Measurements from ENCODE around the gene PDXP. TPM values are rescaled to one million over a fixed set of nuclear protein-coding genes. Genes with fewer than 3 reads are reported as not detected.

Gene PDXP
- total and polyA plus RNA-seq, 8 donors, result 3.6 to 16.3 (median 5.4) TPM

DNA sequence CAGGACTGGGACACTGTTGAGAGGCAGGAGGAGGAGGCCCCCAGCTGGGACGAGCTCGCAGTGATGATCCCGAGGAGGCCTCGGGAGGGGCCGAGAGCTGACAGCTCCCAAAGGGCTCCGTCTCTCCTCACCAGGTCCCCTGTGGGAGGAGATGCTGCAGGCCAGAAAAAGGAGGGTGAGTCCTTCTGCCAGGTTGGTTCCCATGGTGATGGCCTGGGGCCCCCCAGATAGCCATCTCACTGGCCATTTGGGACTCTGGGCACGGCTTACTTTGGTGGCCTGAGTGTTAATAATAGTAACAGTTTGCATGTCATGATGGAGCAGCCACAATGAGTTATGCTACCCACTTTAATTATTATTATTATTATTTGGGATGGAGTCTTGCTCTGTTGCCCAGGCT lies 57.2 kb downstream of the PDXP start:
- no peak for TF ChIP-seq CTCF (IDR thresholded peaks at IDR 0.05)
- Histone ChIP-seq H3K9me3 (no peaks in the 10 kb centered on the region), H3K4me3 (no peak overlapping the region), H3K27me3 (no peaks in the 10 kb centered on the region), H3K27ac (no peak overlapping the region), H3K4me1 (no peaks in the 10 kb centered on the region), H3K36me3 (no peaks in the 10 kb centered on the region)
- no peak for FAIRE-seq
- ATAC-seq, result no peak
- 95 to 96% methylated on average over 7 of the region's 7 CpGs for WGBS, 2 donors
- no peak for DNase-seq
- intact Hi-C loops (cut with DNase I), result no loop called here

Other genes with a start within 250 kb of the PDXP start
- gene ELFN2, start 231.2 kb upstream of the PDXP start, total RNA-seq, result 1 to 10 TPM in 3 of 6 donors, under 1 TPM in 3; 0.19 to 1.8 (median 1.1) TPM
- 1 to 10 TPM in 1 of 2 donors, under 1 TPM in 1; 0.23 to 2.1 TPM for gene ELFN2, start 231.2 kb upstream of the PDXP start, polyA plus RNA-seq
- gene MFNG, start 172.3 kb upstream of the PDXP start, total RNA-seq, result 10 to 100 TPM in 1 of 6 donors, 1 to 10 TPM in 5; 1.5 to 10.5 (median 3.4) TPM
- 1 to 10 TPM; 5.2 to 6.5 TPM for gene MFNG, start 172.3 kb upstream of the PDXP start, polyA plus RNA-seq
- 10 to 100 TPM in 4 of 6 donors, 1 to 10 TPM in 2; 9.9 to 20.6 (median 11.5) TPM for gene CARD10, start 139.3 kb upstream of the PDXP start, total RNA-seq
- 10 to 100 TPM; 29.9 to 30.2 TPM for gene CARD10, start 139.3 kb upstream of the PDXP start, polyA plus RNA-seq
- gene CDC42EP1, start 98.2 kb upstream of the PDXP start, total RNA-seq, result 100 to 1,000 TPM in 2 of 6 donors, 10 to 100 TPM in 4; 68.8 to 139 (median 96.1) TPM
- 10 to 100 TPM; 78.2 to 79.0 TPM for gene CDC42EP1, start 98.2 kb upstream of the PDXP start, polyA plus RNA-seq
- gene LGALS2, start 78.6 kb upstream of the PDXP start, total RNA-seq, result 10 to 100 TPM; 16.0 to 99.5 (median 40.9) TPM
- gene LGALS2, start 78.6 kb upstream of the PDXP start, polyA plus RNA-seq, result 10 to 100 TPM; 26.2 to 61.7 TPM
- 10 to 100 TPM; 17.9 to 36.4 (median 21.5) TPM for gene GGA1, start 49.9 kb upstream of the PDXP start, total RNA-seq
- 10 to 100 TPM; 81.5 to 84.9 TPM for gene GGA1, start 49.9 kb upstream of the PDXP start, polyA plus RNA-seq
- 1 to 10 TPM; 2.0 to 9.3 (median 3.9) TPM for gene SH3BP1, start 19.1 kb upstream of the PDXP start, total RNA-seq
- 1 to 10 TPM; 2.7 to 5.9 TPM for gene SH3BP1, start 19.1 kb upstream of the PDXP start, polyA plus RNA-seq
- 100 to 1,000 TPM in 2 of 6 donors, 10 to 100 TPM in 4; 15.9 to 191 (median 40.9) TPM for gene LGALS1, start 16.9 kb downstream of the PDXP start, total RNA-seq
- 100 to 1,000 TPM; 172 to 249 TPM for gene LGALS1, start 16.9 kb downstream of the PDXP start, polyA plus RNA-seq
- 10 to 100 TPM in 2 of 6 donors, 1 to 10 TPM in 4; 6.0 to 12.3 (median 8.5) TPM for gene NOL12, start 27.6 kb downstream of the PDXP start, total RNA-seq
- gene NOL12, start 27.6 kb downstream of the PDXP start, polyA plus RNA-seq, result 10 to 100 TPM; 19.0 to 25.6 TPM
- gene TRIOBP, start 38.3 kb downstream of the PDXP start, total RNA-seq, result 10 to 100 TPM; 17.4 to 36.6 (median 26.0) TPM
- 10 to 100 TPM; 23.4 to 24.2 TPM for gene TRIOBP, start 38.3 kb downstream of the PDXP start, polyA plus RNA-seq
- gene GCAT, start 149.2 kb downstream of the PDXP start, total RNA-seq, result 10 to 100 TPM; 27.1 to 54.8 (median 37.8) TPM
- gene GCAT, start 149.2 kb downstream of the PDXP start, polyA plus RNA-seq, result 10 to 100 TPM; 30.9 to 62.7 TPM
- under 1 TPM in 4 of 6 donors, not detected in 2; 0.19 to 0.75 (median 0.42) TPM for gene GALR3, start 164.7 kb downstream of the PDXP start, total RNA-seq
- under 1 TPM in 1 of 2 donors, not detected in 1; 0.65 TPM for gene GALR3, start 164.7 kb downstream of the PDXP start, polyA plus RNA-seq
- gene ANKRD54, start 185.6 kb downstream of the PDXP start, total RNA-seq, result 10 to 100 TPM; 11.4 to 18.1 (median 15.2) TPM
- gene ANKRD54, start 185.6 kb downstream of the PDXP start, polyA plus RNA-seq, result 10 to 100 TPM; 22.6 to 24.0 TPM
- gene EIF3L, start 190.7 kb downstream of the PDXP start, total RNA-seq, result 100 to 1,000 TPM; 267 to 412 (median 348) TPM
- gene EIF3L, start 190.7 kb downstream of the PDXP start, polyA plus RNA-seq, result 100 to 1,000 TPM; 162 to 242 TPM
- gene MICALL1, start 247.6 kb downstream of the PDXP start, total RNA-seq, result 10 to 100 TPM; 16.5 to 22.3 (median 19.3) TPM
- 10 to 100 TPM in 1 of 2 donors, 1 to 10 TPM in 1; 8.8 to 19.5 TPM for gene MICALL1, start 247.6 kb downstream of the PDXP start, polyA plus RNA-seq

All from pancreas (tissue), 10 donors.